ENCODE results near the gene PGBD5.

Gene PGBD5

GRCh38 chr1:230394134-230394533 is 32.0 kb downstream of the PGBD5 start:
- no peak for DNase-seq

GRCh38 chr1:230393722-230394121 is 32.4 kb downstream of the PGBD5 start:
- DNase-seq = no peak

GRCh38 chr1:230392920-230393521 is 33.1 kb downstream of the PGBD5 start:
- DNase-seq = no peak

DNA sequence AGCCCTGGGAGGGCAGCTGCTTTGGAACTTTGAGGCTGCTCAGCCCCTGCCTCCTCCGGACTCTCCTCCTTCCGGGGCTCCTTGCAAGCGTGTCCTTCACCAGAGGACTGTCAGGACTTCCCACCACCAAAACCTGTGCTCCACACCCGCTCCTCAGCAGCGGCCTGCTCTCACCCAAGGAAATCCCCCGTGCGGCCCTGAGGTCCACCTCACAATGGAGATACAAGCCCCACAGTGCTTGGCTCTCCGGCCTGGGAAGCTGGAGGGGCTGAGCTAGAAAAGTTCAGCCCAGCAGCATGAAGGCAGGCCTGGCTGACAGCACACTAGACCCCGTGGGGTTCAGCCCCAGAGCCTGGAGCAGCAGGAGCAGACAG is 33.6 kb downstream of the PGBD5 start:
- no peak for DNase-seq

DNA sequence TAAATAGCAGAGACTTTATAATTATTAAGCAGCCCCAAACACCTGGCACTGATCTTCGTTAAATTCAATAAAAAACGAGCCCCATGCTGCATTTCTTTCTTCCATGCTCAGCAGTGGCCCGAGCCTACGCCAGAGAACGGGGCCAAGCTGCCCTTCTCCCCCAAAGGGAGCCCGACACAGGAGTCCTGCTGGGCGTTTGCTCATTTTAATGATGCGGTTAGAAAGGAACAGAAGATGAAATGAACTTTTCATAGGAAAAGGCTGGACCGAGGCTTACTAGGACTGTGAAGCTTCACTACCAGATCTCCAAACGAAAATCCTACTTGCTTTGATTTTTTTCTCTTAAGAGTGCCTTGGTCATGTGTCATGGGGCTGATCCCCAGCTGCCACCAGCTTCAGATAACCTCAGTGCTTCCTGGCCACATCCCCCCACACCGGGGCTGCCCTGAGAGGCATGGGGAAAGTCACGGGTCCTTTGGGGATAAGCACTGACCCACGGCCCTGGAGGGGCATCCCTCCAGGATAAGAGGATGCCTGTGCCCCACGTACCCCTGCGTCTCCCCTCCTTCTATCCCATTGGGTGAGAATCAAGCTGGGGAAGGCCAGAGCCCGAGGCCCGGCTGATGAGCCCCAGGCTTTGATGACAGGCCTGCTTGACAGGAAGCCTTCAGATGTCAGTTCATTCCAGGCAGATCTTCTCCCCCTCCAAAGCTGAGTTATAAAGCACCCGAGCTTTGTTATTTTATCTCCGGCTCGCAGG is 34.2 kb downstream of the PGBD5 start:
- no peak for DNase-seq

DNA sequence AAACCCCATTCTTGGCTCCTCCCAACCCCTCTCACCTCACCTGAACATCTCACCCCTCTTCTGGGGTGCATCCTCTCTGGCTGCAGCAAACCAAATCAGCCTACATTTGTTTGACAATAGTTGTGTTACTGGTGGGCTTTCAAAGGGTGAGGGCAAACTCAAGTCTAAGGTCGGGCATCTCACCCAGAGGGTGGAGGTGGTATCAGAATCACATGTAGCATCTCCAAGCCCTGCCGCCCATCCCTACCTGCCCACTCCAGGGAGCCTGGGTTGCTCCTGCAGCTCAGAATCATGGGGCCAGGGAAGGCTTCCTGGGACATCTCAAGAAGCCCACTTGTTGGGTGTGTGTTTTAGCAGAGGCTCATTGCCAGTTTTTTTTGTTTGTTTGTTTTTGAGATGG is 35.8 kb downstream of the PGBD5 start:
- no peak for DNase-seq

DNA sequence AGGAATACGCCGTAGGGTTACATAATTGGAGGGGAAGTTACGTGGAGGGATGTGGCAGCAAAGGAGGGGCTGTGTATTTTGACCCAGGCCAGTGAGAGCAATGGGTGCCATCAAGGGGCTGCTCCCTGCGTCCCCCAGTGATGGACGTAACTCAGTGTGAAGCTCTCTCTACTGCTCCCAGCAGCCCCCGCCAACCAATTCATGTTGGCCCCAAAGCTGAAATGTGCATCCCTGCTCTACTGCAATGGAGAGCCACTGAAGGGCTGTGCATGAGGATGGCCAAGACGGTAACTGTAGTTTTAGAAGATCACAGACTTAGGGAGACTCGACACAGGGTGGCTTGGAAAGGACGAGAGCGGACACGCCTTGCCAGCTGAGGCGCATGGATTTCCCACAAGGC is 38.3 kb downstream of the PGBD5 start:
- DNase-seq = no peak

DNA sequence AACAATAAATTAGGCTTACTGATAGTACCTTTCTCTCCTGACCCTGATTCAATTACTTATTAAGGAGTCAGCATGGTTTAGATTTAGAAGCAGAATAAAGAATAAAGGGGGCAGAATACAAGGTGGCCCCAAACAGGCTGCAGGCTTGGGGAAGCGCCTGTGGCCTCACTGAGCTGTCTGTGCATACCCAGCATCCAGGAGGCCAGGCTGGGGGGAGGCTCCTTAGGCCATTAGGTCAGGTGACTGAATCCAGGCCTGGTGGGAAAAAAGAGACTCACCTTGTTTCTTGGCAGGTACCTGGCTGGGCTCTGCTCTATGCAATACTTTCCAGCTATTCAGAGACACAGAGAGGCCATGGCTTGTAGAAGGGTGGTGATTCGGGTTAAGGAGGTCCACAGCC is 38.8 kb downstream of the PGBD5 start:
- no peak for DNase-seq

GRCh38 chr1:230386637-230387262 is 39.4 kb downstream of the PGBD5 start:
- DNase-seq = no peak

DNA sequence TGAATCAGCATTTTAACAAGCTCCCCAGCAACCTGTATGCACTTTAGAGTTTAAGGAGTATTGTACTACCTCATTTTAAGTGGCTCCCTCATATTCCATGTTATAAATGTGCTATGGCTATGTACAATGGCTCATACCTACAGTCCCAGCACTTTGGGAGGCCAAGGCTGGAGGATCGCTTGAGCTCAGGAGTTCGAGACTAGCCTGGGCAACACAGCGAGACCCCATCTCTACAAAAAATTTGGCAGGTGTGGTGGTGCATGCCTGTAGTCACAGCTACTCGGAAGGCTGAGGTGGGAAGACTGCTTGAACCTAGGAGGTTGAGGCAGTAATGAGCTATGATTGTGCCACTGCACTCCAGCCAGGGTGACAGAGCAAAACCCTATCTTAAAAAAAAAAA is 40.2 kb downstream of the PGBD5 start:
- no peak for DNase-seq

DNA sequence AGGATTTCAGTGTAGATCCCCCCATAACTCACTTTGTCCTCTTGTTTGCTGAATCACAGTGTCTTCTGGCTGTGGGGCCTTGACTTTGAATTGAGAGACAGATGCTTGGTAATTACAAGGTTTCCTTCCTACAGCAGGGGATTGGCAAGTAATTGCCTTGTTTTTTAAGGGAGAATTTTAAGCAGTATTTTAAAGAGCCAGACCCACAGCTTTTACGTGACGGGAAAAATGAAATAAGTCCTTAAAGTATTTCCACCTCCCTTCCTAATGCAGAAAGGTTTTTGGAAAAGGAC is 41.0 kb downstream of the PGBD5 start:
- DNase-seq = peak in 1 of 2 experiments; percentile 27

DNA sequence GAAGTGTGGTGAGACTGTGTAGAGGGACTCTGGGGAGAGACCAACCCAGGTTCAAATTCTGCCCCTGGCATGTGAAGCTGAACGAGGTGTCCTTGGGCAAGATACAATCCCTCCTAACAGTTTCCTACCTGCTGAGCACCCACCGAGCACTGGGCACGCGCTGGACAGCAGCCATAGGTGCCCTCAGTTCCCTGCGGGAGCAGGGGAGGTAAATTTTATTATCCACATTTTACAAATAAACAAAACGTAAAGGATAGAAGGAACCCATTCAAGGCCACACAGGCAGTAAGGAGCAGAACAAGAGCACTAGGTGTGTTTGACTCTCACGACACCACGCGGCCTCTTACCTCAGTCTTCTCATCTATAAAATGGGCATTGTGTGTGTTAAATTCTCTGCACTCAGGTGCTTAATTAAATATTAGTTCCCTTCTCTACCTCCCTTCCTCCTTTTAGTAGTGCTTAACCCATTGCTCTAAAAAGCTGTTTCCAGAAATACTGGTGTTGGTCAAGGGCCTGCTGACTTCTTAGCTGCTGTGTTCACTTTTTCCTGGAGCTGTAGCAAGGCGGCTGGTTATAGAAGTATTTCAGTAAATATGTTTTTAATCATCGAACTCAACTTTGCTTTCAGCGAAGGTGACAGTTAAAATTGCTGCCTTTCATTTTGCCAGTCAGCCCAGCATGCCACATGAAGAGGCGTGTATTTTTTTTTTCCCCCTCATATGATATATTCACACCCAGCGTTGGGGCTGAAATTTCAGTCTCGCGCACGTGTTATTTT is 41.6 kb downstream of the PGBD5 start:
- no peak for DNase-seq

DNA sequence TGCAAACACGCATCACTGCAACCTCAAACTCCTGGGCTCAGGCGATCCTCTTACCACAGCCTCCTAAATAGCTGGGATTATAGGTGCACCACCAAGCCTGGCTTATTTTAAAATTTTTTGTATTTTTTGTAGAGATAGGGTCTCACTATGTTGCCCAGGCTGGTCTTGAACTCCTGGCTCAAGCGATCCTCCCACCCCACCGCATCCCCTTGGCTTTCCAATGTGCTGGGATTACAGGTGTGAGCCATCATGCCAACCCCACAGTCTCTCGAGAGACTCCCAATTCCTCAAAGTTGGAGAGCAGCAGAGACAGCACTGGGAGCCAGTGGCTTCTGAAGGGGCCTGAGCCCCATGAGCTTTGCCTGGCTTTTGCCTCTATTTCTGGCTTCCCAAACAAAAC is 42.7 kb downstream of the PGBD5 start:
- no peak for DNase-seq

GRCh38 chr1:230382001-230382491 is 44.1 kb downstream of the PGBD5 start:
- peak; percentile 54 to 68 for DNase-seq

- no peak for DNase-seq
Measured at GRCh38 chr1:230381585-230381984, 44.5 kb downstream of the PGBD5 start.

DNA sequence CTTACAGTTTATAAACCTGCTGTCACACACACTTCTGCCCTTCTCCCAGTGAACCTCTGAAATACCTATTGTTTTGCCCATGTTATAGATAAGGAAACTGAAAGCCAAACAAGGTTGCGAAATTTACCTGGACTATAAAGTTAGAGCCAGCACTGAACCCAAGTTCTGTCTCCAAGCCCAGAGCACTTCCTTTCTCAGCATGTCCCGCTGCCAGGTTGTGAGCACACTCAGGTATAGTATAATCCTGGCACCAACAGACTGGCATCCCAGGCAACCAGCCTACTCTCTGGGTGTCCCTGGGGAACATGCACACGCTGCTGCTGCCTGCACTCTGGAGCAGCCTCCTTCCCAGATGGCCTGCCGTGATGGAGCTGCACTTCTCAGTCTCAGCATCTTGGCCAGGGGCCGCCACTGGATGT is 45.1 kb downstream of the PGBD5 start:
- DNase-seq = no peak

- DNase-seq = no peak
Measured at GRCh38 chr1:230379928-230380327, 46.2 kb downstream of the PGBD5 start.

GRCh38 chr1:230379462-230379861 is 46.7 kb downstream of the PGBD5 start:
- no peak for DNase-seq

- no peak for DNase-seq
Measured at GRCh38 chr1:230377851-230378250, 48.3 kb downstream of the PGBD5 start.

- DNase-seq = no peak
Measured at GRCh38 chr1:230377324-230377723, 48.8 kb downstream of the PGBD5 start.

GRCh38 chr1:230376296-230376695 is 49.8 kb downstream of the PGBD5 start:
- DNase-seq = no peak

GRCh38 chr1:230375780-230376179 is 50.4 kb downstream of the PGBD5 start:
- DNase-seq = peak in 1 of 2 experiments; percentile 22

- no peak for DNase-seq
Measured at GRCh38 chr1:230375147-230375546, 51.0 kb downstream of the PGBD5 start.
